Measurements from ENCODE around the gene CRADD. TPM values are rescaled to one million over a fixed set of nuclear protein-coding genes. Genes with fewer than 3 reads are reported as not detected.

The CRADD gene
- total and polyA plus RNA-seq, 10 of the 15 experiments (the other 5 are each of a cell fraction or from before 2014, with no cell fraction given), result 7.6 to 15.5 (median 11.7) TPM

- intact Hi-C loops (cut with micrococcal nuclease; ENCODE audit: unreplicated experiment) (no loop called here), in situ Hi-C loops (cut with MboI) (no loop called here)
- ATAC-seq, result no peak
- Histone ChIP-seq H3K27ac (ENCODE audit: control insufficient read depth, insufficient read depth) (no peak overlapping the region), H3K4me3 (no peak overlapping the region), H3K4me2 (ENCODE audit: control insufficient read depth, insufficient read depth) (no peak overlapping the region), H4K20me1 (ENCODE audit: control insufficient read depth, insufficient read depth) (no peaks in the 10 kb centered on the region), H3K79me2 (ENCODE audit: control insufficient read depth, insufficient read depth, low read length) (no peaks in the 10 kb centered on the region), H3K9me3 (replicated peaks; ENCODE audit: control insufficient read depth, insufficient read depth, low read length) (no peaks in the 10 kb centered on the region), H3K36me3 (ENCODE audit: control insufficient read depth in 2 of 2, insufficient read depth in 2 of 2, low read length in 1 of 2) (no peaks in the 10 kb centered on the region), H2AFZ (ENCODE audit: control insufficient read depth, low read depth, low read length) (no peak overlapping the region), H3K27me3 (replicated peaks in 1 of 2; ENCODE audit: control insufficient read depth in 2 of 2, insufficient read depth in 2 of 2, low read length in 1 of 2) (no peaks in the 10 kb centered on the region), H3K9ac (ENCODE audit: control insufficient read depth, insufficient read depth, low read length) (no peak overlapping the region), H3K4me1 (ENCODE audit: control insufficient read depth, insufficient read depth, low read length) (peaks cover 5% of the 10 kb centered on the region; the same call in 1 of the 2 replicates)
- DNase-seq (ENCODE audit: low read depth, low spot score), result no peak
- no peak for FAIRE-seq
- WGBS (ENCODE audit: insufficient coverage, insufficient replicate concordance, low lambda C conversion rate, missing lambda C conversion rate), result 50% methylated on average over 2 of the region's 2 CpGs
- POLR2A ChIA-PET, result interaction anchor here (0.9 kb wide), 1 partner anchor 18 kb away, joined by 5 read pairs; no protein-coding TSS in a partner anchor
- RAD21 ChIA-PET (ENCODE audit: unreplicated experiment), result interaction anchor here (1.0 kb wide), 1 partner anchor 229 kb away, joined by 3 read pairs; no protein-coding TSS in a partner anchor
- CTCF ChIA-PET, result interaction anchor here (1.1 to 2.0 kb wide), 2 partner anchors 36 to 233 kb away, joined by 3 to 5 read pairs; no protein-coding TSS in a partner anchor
- BruUV-seq (replicated peaks), result no TSS peak
- SMC1A ChIA-PET (ENCODE audit: uncharacterized antibody, unreplicated experiment), result interaction anchor here (1.2 to 2.1 kb wide), 4 partner anchors 10 to 273 kb away, joined by 3 to 6 read pairs (median 6); no protein-coding TSS in a partner anchor
- no peak for TF ChIP-seq JUND (IDR thresholded peaks at IDR 0.05; ENCODE audit: low read depth, low read length)
- TF ChIP-seq ZBTB11 (CRISPR knock-in tag; IDR thresholded peaks at IDR 0.05), result no peak
- TF ChIP-seq CBX3 (IDR thresholded peaks at IDR 0.05; ENCODE audit: borderline replicate concordance, low read depth), result no peak
- no peak for TF ChIP-seq BRCA1 (IDR thresholded peaks at IDR 0.05; ENCODE audit: low read depth, low read length)
- no peak for TF ChIP-seq LARP7 (IDR thresholded peaks at IDR 0.05)
- no peak for TF ChIP-seq RCOR1 (conservative IDR thresholded peaks at IDR 0.05; ENCODE audit: low read depth, low read length)
- TF ChIP-seq MYB (IDR thresholded peaks at IDR 0.05; ENCODE audit: borderline replicate concordance, low read depth, low read length), result no peak
- TF ChIP-seq IRF4 (IDR thresholded peaks at IDR 0.05; ENCODE audit: low read depth, low read length), result no peak
- TF ChIP-seq USF1 (IDR thresholded peaks at IDR 0.05; ENCODE audit: borderline replicate concordance, extremely low read length, insufficient read depth, low read depth, low read length), result no peak
- TF ChIP-seq USF2 (IDR thresholded peaks at IDR 0.05; ENCODE audit: borderline replicate concordance, low read depth, low read length), result no peak
- no peak for TF ChIP-seq CEBPB (IDR thresholded peaks at IDR 0.05; ENCODE audit: borderline replicate concordance in 1 of 2, low read depth in 2 of 2, low read length in 2 of 2)
- TF ChIP-seq KDM1A (IDR thresholded peaks at IDR 0.05; ENCODE audit: borderline replicate concordance), result no peak
- no peak for TF ChIP-seq BMI1 (IDR thresholded peaks at IDR 0.05; ENCODE audit: borderline replicate concordance)
- no peak for TF ChIP-seq HDAC6 (IDR thresholded peaks at IDR 0.05; ENCODE audit: unreplicated experiment)
- TF ChIP-seq MAX (IDR thresholded peaks at IDR 0.05; ENCODE audit: low read depth, low read length), result no peak
- no peak for TF ChIP-seq ZNF217 (IDR thresholded peaks at IDR 0.05)
- no peak for TF ChIP-seq ZNF24 (IDR thresholded peaks at IDR 0.05)
- TF ChIP-seq FOXK2 (IDR thresholded peaks at IDR 0.05), result no peak
- TF ChIP-seq RB1 (IDR thresholded peaks at IDR 0.05; ENCODE audit: borderline replicate concordance), result no peak
- TF ChIP-seq CREB1 (IDR thresholded peaks at IDR 0.05; ENCODE audit: low read depth), result no peak
Measured at GRCh38 chr12:93802293-93802692, 125.1 kb downstream of the CRADD start.

All from GM12878 (cell line).